K562 (cell line): ENCODE data around the gene ARHGEF10L. TPM values are rescaled to one million over a fixed set of nuclear protein-coding genes. Genes with fewer than 3 reads are reported as not detected.

Experiments used
- ATAC-seq: fragments of 200-7000 bp; cut with Tn5 transposase; 3 replicates; pipeline ENCODE4 v1.9.1; 2020; ENCODE audit warnings: moderate library complexity
- BruUV-seq: library from RNA; stranded (reverse); fragments of 400-500 nt; replicated peaks from 2 replicates; lab custom pipeline; 2021; lab: Mats Ljungman, UMichigan
- CTCF ChIA-PET: fragments of 300-600 bp; formaldehyde crosslinking; extraction: SDS; loops from one replicate; lab custom pipeline; 2021; ENCODE audit warnings: low intra/inter-chr PET ratio; lab: Yijun Ruan, JAX
- POLR2A ChIA-PET: fragments of 300-600, 350-650 bp; sonication (Branson Sonifier 250); formaldehyde crosslinking; extraction: SDS; loops from one replicate; lab custom pipeline; 2021; ENCODE audit warnings: antibody characterized with exemption, inconsistent platforms; lab: Yijun Ruan, JAX
- DNase-seq, 4 experiments: peaks; one replicate each; pipeline versions ENCODE4 v3.0.0 to v3.0.0-alpha.2; 2011 to 2018; ENCODE audit warnings: low spot score in 3 of 4, mixed read lengths in 3 of 4; ENCODE audit errors: extremely low read depth in 1 of 4
- FAIRE-seq: peaks from 2 replicates; lab custom pipeline; 2011; peaks lifted over from hg19 to GRCh38; lab: Jason Lieb, UNC
- H2AFZ ChIP-seq: 2 replicates; pipeline ENCODE4 v1.6.0; 2011; ENCODE audit warnings: low read depth, low read length, control low read depth, inconsistent platforms
- H3K27ac ChIP-seq: fragments of 200-600 bp; 3 replicates; pipeline ENCODE4 v1.8.0; 2011; ENCODE audit warnings: low read depth, mild to moderate bottlenecking, control low read depth, inconsistent platforms, low read length, moderate library complexity, mixed read lengths; ENCODE audit errors: extremely low read depth
- H3K27me3 ChIP-seq, 2 experiments: fragments of 300-600 bp in 1 of 2; 2 replicates in 1 of 2; 3 replicates in 1 of 2; pipeline versions ENCODE4 v1.6.0 to v1.8.0; 2011; ENCODE audit warnings: inconsistent platforms in 2 of 2, low read length in 2 of 2, mild to moderate bottlenecking in 1 of 2, mixed read lengths in 1 of 2, moderate library complexity in 1 of 2; ENCODE audit not compliant: control insufficient read depth in 2 of 2, insufficient read depth in 2 of 2
- H3K36me3 ChIP-seq: fragments of 300-600 bp; 3 replicates; pipeline ENCODE4 v1.8.0; 2011; ENCODE audit warnings: mild to moderate bottlenecking, low read length, inconsistent platforms; ENCODE audit not compliant: control insufficient read depth, insufficient read depth
- H3K4me1 ChIP-seq, 2 experiments: fragments of 200-600 bp in 1 of 2; replicated peaks in 1 of 2; 2 replicates in 1 of 2; 3 replicates in 1 of 2; pipeline versions ENCODE4 v1.5.1 to v1.8.0; 2011; ENCODE audit warnings: inconsistent platforms in 2 of 2, low read length in 2 of 2, mild to moderate bottlenecking in 1 of 2, mixed read lengths in 1 of 2, moderate library complexity in 1 of 2; ENCODE audit not compliant: control insufficient read depth in 2 of 2, insufficient read depth in 2 of 2
- H3K4me2 ChIP-seq: 2 replicates; pipeline ENCODE4 v1.6.1; 2011; ENCODE audit warnings: low read length, control low read depth, inconsistent platforms, mixed read lengths; ENCODE audit not compliant: insufficient read depth
- H3K4me3 ChIP-seq: fragments of 200-600 bp; sonication (generic), shearing (Covaris generic); 2 replicates; pipeline ENCODE4 v1.5.1; 2016; ENCODE audit warnings: control low read depth, inconsistent platforms
- H3K79me2 ChIP-seq: fragments of 200-600 bp; 3 replicates; pipeline ENCODE4 v1.8.0; 2011; ENCODE audit warnings: low read length, inconsistent platforms; ENCODE audit not compliant: control insufficient read depth, insufficient read depth
- H3K9ac ChIP-seq, 2 experiments: 2 replicates each; pipeline versions ENCODE4 v1.6.0 to v1.6.1; 2011; ENCODE audit warnings: low read depth in 2 of 2, low read length in 2 of 2, control low read depth in 1 of 2, inconsistent platforms in 1 of 2, mild to moderate bottlenecking in 1 of 2, mixed read lengths in 1 of 2; ENCODE audit not compliant: insufficient read depth in 1 of 2
- H3K9me1 ChIP-seq: one replicate; pipeline ENCODE4 v1.6.0; 2011; ENCODE audit warnings: inconsistent platforms, mild to moderate bottlenecking, low read length, moderate library complexity; ENCODE audit not compliant: control insufficient read depth, insufficient read depth
- H3K9me3 ChIP-seq: replicated peaks from 2 replicates; pipeline ENCODE4 v1.5.1; 2011; ENCODE audit warnings: low read depth, low read length, inconsistent platforms; ENCODE audit not compliant: control insufficient read depth, insufficient read depth
- H4K20me1 ChIP-seq: replicated peaks from 2 replicates; pipeline ENCODE4 v1.6.1; 2011; ENCODE audit warnings: low read length, inconsistent platforms, mixed read lengths; ENCODE audit not compliant: control insufficient read depth, insufficient read depth
- DPF2 ChIP-seq: fragments of 450-650 bp; IDR thresholded peaks from 2 replicates; pipeline ENCODE4 v1.6.1; 2016
- KLF6 ChIP-seq: fragments of 250-450 bp; sonication (Bioruptor Pico); IDR thresholded peaks from 2 replicates; pipeline ENCODE4 v1.4.0; 2020; ENCODE audit warnings: mild to moderate bottlenecking, moderate library complexity, borderline replicate concordance
- MCM3 ChIP-seq: fragments of 450-650 bp; IDR thresholded peaks from 2 replicates; pipeline ENCODE4 v1.6.1; 2016
- NEUROD1 ChIP-seq: fragments of 150-350 bp; IDR thresholded peaks from 2 replicates; pipeline ENCODE4 v1.6.1; 2014; ENCODE audit warnings: borderline replicate concordance, low read length, low read depth; ENCODE audit not compliant: partially characterized antibody
- NKRF ChIP-seq: fragments of 450-650 bp; IDR thresholded peaks from 2 replicates; pipeline ENCODE4 v1.6.1; 2016; ENCODE audit warnings: borderline replicate concordance
- SP1 ChIP-seq: sonication (generic); formaldehyde crosslinking; IDR thresholded peaks from 2 replicates; pipeline ENCODE4 v1.8.1; 2022; ENCODE audit warnings: mild to moderate bottlenecking, missing genetic modification reagents
- ZFX ChIP-seq: sonication (generic); formaldehyde crosslinking; IDR thresholded peaks from 2 replicates; pipeline ENCODE4 v1.8.0; 2022; ENCODE audit warnings: mild to moderate bottlenecking, missing genetic modification reagents, moderate library complexity
- ZKSCAN1 ChIP-seq: fragments of 150-350 bp; IDR thresholded peaks from 2 replicates; pipeline ENCODE4 v1.6.1; 2016; ENCODE audit warnings: low read depth, low read length
- ZNF224 ChIP-seq: sonication (generic); formaldehyde crosslinking; IDR thresholded peaks from 2 replicates; pipeline ENCODE4 v1.8.0; 2022; ENCODE audit warnings: mild to moderate bottlenecking, missing genetic modification reagents
- ZNF668 ChIP-seq: fragments of 250-450 bp; sonication (Bioruptor Pico); IDR thresholded peaks from 2 replicates; pipeline ENCODE4 v1.8.0; 2022; ENCODE audit warnings: mild to moderate bottlenecking, inconsistent platforms
- WGBS: fragments of 100-300 bp; shearing (Covaris generic); methylation state at CpG from one replicate; pipeline ENCODE4 v1.1.6; 2016; ENCODE audit warnings: low coverage, mixed read lengths; ENCODE audit not compliant: insufficient coverage; ENCODE audit errors: missing lambda C conversion rate; 5-methylcytosine and 5-hydroxymethylcytosine counted together
- in situ Hi-C: fragments of 300-500 bp; cut with MboI; formaldehyde crosslinking; loops from 4 replicates; pipeline ENCODE4 v1.15.0; 2018; ENCODE audit warnings: inconsistent platforms, mixed read lengths
- intact Hi-C: fragments of 100-400 bp; cut with micrococcal nuclease; formaldehyde crosslinking; loops from 2 replicates; pipeline ENCODE4 v1.14.2; 2022
- polyA plus RNA-seq, 8 experiments: library from polyadenylated mRNA; depleted of rRNA in 4 of 8; stranded (reverse) in 5 of 8; unstranded in 3 of 8; fragments of >200 nt; fragmentation: Nextera tagmentation in 2 of 8; fragmentation: Illumina TruSeq in 1 of 8; extraction: Ambion mirVana in 2 of 8; extraction: Trizol in 1 of 8; gene quantifications; 2 replicates each; pipeline versions ENCODE4 v1.2.1 to v1.2.3, GENCODE V29; 2011 to 2014; ENCODE audit warnings: inconsistent platforms in 1 of 8, missing spikeins in 1 of 8
- total RNA-seq, 7 experiments: library from RNA; depleted of rRNA in 6 of 7; stranded (reverse); fragments of >200 nt in 6 of 7; fragmentation: Illumina TruSeq in 2 of 7; extraction: Trizol in 2 of 7; gene quantifications; 2 replicates each; pipeline versions ENCODE4 v1.2.1 to v1.2.3, GENCODE V29; 2011 to 2021; ENCODE audit warnings: low replicate concordance in 1 of 7
- TF ChIP-seq, protein P1 (sequence below): sonication (generic); IDR thresholded peaks from 2 replicates; pipeline ENCODE4 v1.6.1; 2016

Gene ARHGEF10L
- total and polyA plus RNA-seq, 9 of the 15 experiments (the other 6 are each of a cell fraction or from before 2014, with no cell fraction given) = 0.09 to 0.13 TPM; not detected in 7

DNA sequence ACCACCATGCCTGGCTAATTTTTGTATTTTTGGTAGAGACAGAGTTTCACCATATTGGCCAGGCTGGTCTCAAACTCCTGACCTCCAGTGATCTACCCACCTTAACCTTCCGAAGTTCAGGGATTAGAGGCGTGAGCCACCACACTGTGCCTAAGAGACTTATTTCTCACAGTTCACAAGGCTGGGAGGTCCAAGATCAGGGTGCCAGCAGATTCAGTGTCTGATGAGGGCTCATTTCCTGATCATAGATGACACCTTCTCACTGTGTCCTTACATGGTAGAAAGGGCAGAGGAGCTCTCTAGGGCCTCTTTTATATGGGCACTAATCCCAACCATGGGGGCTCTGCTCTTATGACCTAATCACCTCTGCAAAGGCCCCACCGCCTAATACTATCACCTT is 58.8 kb downstream of the ARHGEF10L start:
- Histone ChIP-seq H3K4me2 (no peak overlapping the region), H3K9me1 (no peaks in the 10 kb centered on the region), H3K79me2 (no peaks in the 10 kb centered on the region), H3K4me1 (peaks cover 0 to 5% of the 10 kb centered on the region in 2 experiments; a peak in 1 of 5 replicates), H4K20me1 (peaks cover 23% of the 10 kb centered on the region), H3K27me3 (peaks cover 35 to 64% of the 10 kb centered on the region in 2 experiments), H3K27ac (no peak overlapping the region), H3K36me3 (no peaks in the 10 kb centered on the region), H2AFZ (no peak overlapping the region), H3K9ac (no peak overlapping the region), H3K4me3 (no peak overlapping the region), H3K9me3 (no peaks in the 10 kb centered on the region)
- ChIA-PET CTCF (no interaction called here), POLR2A (interaction anchor here (0.7 kb wide), 1 partner anchor 423 kb away, joined by 3 read pairs; no protein-coding TSS in a partner anchor)
- no peak for TF ChIP-seq DPF2
- TF ChIP-seq ZKSCAN1 = no peak
- TF ChIP-seq NKRF = no peak
- TF ChIP-seq ZNF668 (CRISPR knock-in tag) = no peak
- no peak for TF ChIP-seq KLF6 (CRISPR knock-in tag)
- TF ChIP-seq ZNF224 (CRISPR knock-in tag) = no peak
- TF ChIP-seq SP1 (CRISPR knock-in tag) = no peak
- TF ChIP-seq NEUROD1 = no peak
- TF ChIP-seq, protein P1, sequence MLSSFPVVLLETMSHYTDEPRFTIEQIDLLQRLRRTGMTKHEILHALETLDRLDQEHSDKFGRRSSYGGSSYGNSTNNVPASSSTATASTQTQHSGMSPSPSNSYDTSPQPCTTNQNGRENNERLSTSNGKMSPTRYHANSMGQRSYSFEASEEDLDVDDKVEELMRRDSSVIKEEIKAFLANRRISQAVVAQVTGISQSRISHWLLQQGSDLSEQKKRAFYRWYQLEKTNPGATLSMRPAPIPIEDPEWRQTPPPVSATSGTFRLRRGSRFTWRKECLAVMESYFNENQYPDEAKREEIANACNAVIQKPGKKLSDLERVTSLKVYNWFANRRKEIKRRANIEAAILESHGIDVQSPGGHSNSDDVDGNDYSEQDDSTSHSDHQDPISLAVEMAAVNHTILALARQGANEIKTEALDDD = no peak
- TF ChIP-seq MCM3 = no peak
- TF ChIP-seq ZFX (CRISPR knock-in tag) = no peak
- in situ Hi-C loops (no loop called here), intact Hi-C loops (no loop called here)
- FAIRE-seq (no peak), DNase-seq (no peak), ATAC-seq (no peak)
- BruUV-seq = no TSS peak
- WGBS = 0% methylated on average over 3 of the region's 3 CpGs
